GM20000 (cell line): ENCODE data around the gene SKIDA1.
A peak's percentile ranks its signal among the peaks of the same experiment; 100 is the strongest.

Experiments
- DNase-seq: peaks from one replicate; pipeline ENCODE4 v3.0.0; 2012; ENCODE audit warnings: low spot score
- CTCF ChIP-seq: IDR thresholded peaks from 2 replicates; pipeline ENCODE4 v1.5.1; 2012; ENCODE audit warnings: mild to moderate bottlenecking, control low read depth; ENCODE audit errors: extremely low read depth, missing control alignments

The SKIDA1 gene

GRCh38 chr10:21496343-21497176 is 28.9 kb downstream of the SKIDA1 start:
- peak; percentile 85 for DNase-seq
- TF ChIP-seq CTCF: peak; percentile 44

GRCh38 chr10:21495752-21496342 is 29.6 kb downstream of the SKIDA1 start:
- TF ChIP-seq CTCF: peak; percentile 85
- DNase-seq: peak; percentile 98

GRCh38 chr10:21495002-21495751 is 30.3 kb downstream of the SKIDA1 start:
- peak; percentile 51 for DNase-seq
- TF ChIP-seq CTCF: no peak

GRCh38 chr10:21494191-21495001 is 31.1 kb downstream of the SKIDA1 start:
- peak; percentile 58 for DNase-seq
- no peak for TF ChIP-seq CTCF

- DNase-seq: peak; percentile 18
- TF ChIP-seq CTCF: no peak
These were observed 31.7 kb downstream of the SKIDA1 start for GRCh38 chr10:21493784-21494183.

- DNase-seq: no peak
- no peak for TF ChIP-seq CTCF
These were observed 33.1 kb downstream of the SKIDA1 start for GRCh38 chr10:21492421-21492820.
